ENCODE results near the gene ATP6V1B1. TPM values are rescaled to one million over a fixed set of nuclear protein-coding genes. Genes with fewer than 3 reads are reported as not detected.

Gene ATP6V1B1
- total RNA-seq, 4 donors from 2014 or later, result 22.7 to 66.9 (median 39.5) TPM

GRCh38 chr2:70939001-70939838 lies 3.5 kb downstream of the ATP6V1B1 start:
- no peaks in the 10 kb centered on the region for H3K36me3 ChIP-seq
- H3K27ac ChIP-seq, result no peak overlapping the region
- no peaks in the 10 kb centered on the region for H3K4me1 ChIP-seq
- H3K9me3 ChIP-seq, result no peaks in the 10 kb centered on the region
- no peak for TF ChIP-seq CTCF (IDR thresholded peaks at IDR 0.05)
- TF ChIP-seq EP300 (IDR thresholded peaks at IDR 0.05), result no peak
- TF ChIP-seq POLR2AphosphoS5 (IDR thresholded peaks at IDR 0.05), result no peak
- TF ChIP-seq POLR2A (IDR thresholded peaks at IDR 0.05), result no peak
- DNase-seq (ENCODE audit: low spot score in 2 of 2), result peak in 1 of 2 donors; percentile 70
- WGBS, result 62% methylated on average over 16 of the region's 30 CpGs
- H3K27me3 ChIP-seq, result peaks cover 11% of the 10 kb centered on the region
- H3K4me3 ChIP-seq, result peak overlapping the region; percentile 3

GRCh38 chr2:70939839-70940580 lies 4.3 kb downstream of the ATP6V1B1 start:
- no peak overlapping the region for H3K4me3 ChIP-seq
- TF ChIP-seq EP300 (IDR thresholded peaks at IDR 0.05) (no peak), CTCF (IDR thresholded peaks at IDR 0.05) (no peak), POLR2A (IDR thresholded peaks at IDR 0.05) (no peak), POLR2AphosphoS5 (IDR thresholded peaks at IDR 0.05) (no peak)
- H3K36me3 ChIP-seq, result no peaks in the 10 kb centered on the region
- 69% methylated on average over 5 of the region's 10 CpGs for WGBS
- peaks cover 11% of the 10 kb centered on the region for H3K27me3 ChIP-seq
- H3K9me3 ChIP-seq, result no peaks in the 10 kb centered on the region
- H3K4me1 ChIP-seq, result no peaks in the 10 kb centered on the region
- peak in 1 of 2 donors; percentile 47 for DNase-seq (ENCODE audit: low spot score in 2 of 2)
- H3K27ac ChIP-seq, result no peak overlapping the region

- no peaks in the 10 kb centered on the region for H3K36me3 ChIP-seq
- DNase-seq (ENCODE audit: low spot score in 2 of 2), result peak in 1 of 2 donors; percentile 67
- no peaks in the 10 kb centered on the region for H3K9me3 ChIP-seq
- no peak overlapping the region for H3K27ac ChIP-seq
- 68% methylated on average over 6 of the region's 6 CpGs for WGBS
- no peak overlapping the region for H3K4me3 ChIP-seq
- no peaks in the 10 kb centered on the region for H3K4me1 ChIP-seq
- TF ChIP-seq POLR2AphosphoS5 (IDR thresholded peaks at IDR 0.05) (no peak), POLR2A (IDR thresholded peaks at IDR 0.05) (no peak), CTCF (IDR thresholded peaks at IDR 0.05) (no peak), EP300 (IDR thresholded peaks at IDR 0.05) (no peak)
- H3K27me3 ChIP-seq, result peaks cover 11% of the 10 kb centered on the region
Measured at GRCh38 chr2:70941186-70941585, 5.5 kb downstream of the ATP6V1B1 start.

- peaks cover 11% of the 10 kb centered on the region for H3K27me3 ChIP-seq
- no peaks in the 10 kb centered on the region for H3K4me1 ChIP-seq
- H3K9me3 ChIP-seq, result no peaks in the 10 kb centered on the region
- H3K36me3 ChIP-seq, result no peaks in the 10 kb centered on the region
- 89% methylated on average over 5 of the region's 5 CpGs for WGBS
- H3K27ac ChIP-seq, result no peak overlapping the region
- DNase-seq (ENCODE audit: low spot score in 2 of 2), result peak in 1 of 2 donors; percentile 35
- TF ChIP-seq POLR2A (IDR thresholded peaks at IDR 0.05) (no peak), CTCF (IDR thresholded peaks at IDR 0.05) (no peak), POLR2AphosphoS5 (IDR thresholded peaks at IDR 0.05) (no peak)
- no peak overlapping the region for H3K4me3 ChIP-seq
Measured at GRCh38 chr2:70941701-70942100, 6.0 kb downstream of the ATP6V1B1 start.

Measured in suprapubic skin (tissue), 4 donors.